ENCODE measurements around the gene DBNL. TPM values are rescaled to one million over a fixed set of nuclear protein-coding genes. Genes with fewer than 3 reads are reported as not detected.

The DBNL gene
- total RNA-seq, 3 donors from 2014 or later (not counting 1 experiment from before 2014, with no cell fraction given), result 123 to 129 (median 129) TPM

GRCh38 chr7:44104860-44105771, 60.6 kb downstream of the DBNL start:
- peaks cover 20% of the 10 kb centered on the region for H3K4me1 ChIP-seq (ENCODE audit: control insufficient read depth, insufficient read depth, low read length)
- Mint-ChIP-seq H3K4me3 (peak overlapping the region; percentile 74), H3K4me1 (peaks cover 7 to 12% of the 10 kb centered on the region in 2 donors), H3K36me3 (no peaks in the 10 kb centered on the region), H3K27me3 (ENCODE audit: low read depth in 2 of 2) (peaks cover 0 to 14% of the 10 kb centered on the region in 2 donors), H3K9me3 (no peaks in the 10 kb centered on the region), H3K27ac (peak overlapping the region in 1 of 2 donors; percentile 27)
- intact Hi-C loops (cut with micrococcal nuclease), result no loop called here
- no peaks in the 10 kb centered on the region for H3K36me3 ChIP-seq (ENCODE audit: control insufficient read depth, insufficient read depth, low read length)
- no peaks in the 10 kb centered on the region for H3K9me3 ChIP-seq (ENCODE audit: control insufficient read depth, insufficient read depth, low read length)
- DNase-seq (peak in 1 of 2 donors; percentile 22), ATAC-seq (peak in 2 of 3 donors; percentile 7 to 19)
- TF ChIP-seq CTCF (IDR thresholded peaks at IDR 0.05), result no peak
- 55% methylated on average over 26 of the region's 28 CpGs for WGBS (ENCODE audit: insufficient coverage)
- no peak overlapping the region for H3K27ac ChIP-seq (ENCODE audit: low read length)
- peaks cover 4% of the 10 kb centered on the region for H3K27me3 ChIP-seq (ENCODE audit: control insufficient read depth, insufficient read depth, low read length)
- peak overlapping the region; percentile 24 for H3K4me3 ChIP-seq (ENCODE audit: low read length)

DNA sequence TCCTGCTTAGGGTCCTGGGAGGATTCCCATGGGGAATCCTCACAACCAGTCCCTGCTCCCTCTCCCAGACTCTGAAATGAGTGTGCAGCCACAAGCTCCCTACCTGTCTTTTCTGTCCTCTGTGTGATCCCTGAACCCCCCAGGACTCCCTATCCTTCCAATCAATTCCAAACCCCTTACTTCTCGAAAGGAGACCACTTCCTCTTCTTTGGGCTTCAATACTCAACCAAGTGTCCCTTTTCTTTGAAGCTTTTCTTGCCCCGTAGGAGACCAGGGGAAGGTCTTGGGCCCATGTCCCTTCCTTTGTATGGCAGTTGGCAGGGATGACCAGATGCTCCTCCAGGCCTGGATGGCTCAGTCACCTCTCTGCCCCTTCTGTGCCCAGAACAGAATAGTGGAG, 61.3 kb downstream of the DBNL start:
- peaks cover 7 to 12% of the 10 kb centered on the region in 2 donors for H3K4me1 Mint-ChIP-seq
- no peaks in the 10 kb centered on the region for H3K36me3 ChIP-seq (ENCODE audit: control insufficient read depth, insufficient read depth, low read length)
- DNase-seq, result no peak
- H3K9me3 Mint-ChIP-seq, result no peaks in the 10 kb centered on the region
- H3K27me3 Mint-ChIP-seq (ENCODE audit: low read depth in 2 of 2), result peaks cover 0 to 14% of the 10 kb centered on the region in 2 donors
- intact Hi-C loops (cut with micrococcal nuclease), result no loop called here
- peaks cover 20% of the 10 kb centered on the region for H3K4me1 ChIP-seq (ENCODE audit: control insufficient read depth, insufficient read depth, low read length)
- peaks cover 4% of the 10 kb centered on the region for H3K27me3 ChIP-seq (ENCODE audit: control insufficient read depth, insufficient read depth, low read length)
- no peaks in the 10 kb centered on the region for H3K9me3 ChIP-seq (ENCODE audit: control insufficient read depth, insufficient read depth, low read length)
- TF ChIP-seq CTCF (IDR thresholded peaks at IDR 0.05), result no peak
- H3K4me3 ChIP-seq (ENCODE audit: low read length), result no peak overlapping the region
- no peak overlapping the region for H3K27ac ChIP-seq (ENCODE audit: low read length)
- H3K36me3 Mint-ChIP-seq, result no peaks in the 10 kb centered on the region
- 54% methylated on average over 2 of the region's 2 CpGs for WGBS (ENCODE audit: insufficient coverage)
- peak overlapping the region; percentile 74 for H3K4me3 Mint-ChIP-seq
- no peak for ATAC-seq
- H3K27ac Mint-ChIP-seq, result peak overlapping the region in 1 of 2 donors; percentile 27

- no peak for TF ChIP-seq CTCF (IDR thresholded peaks at IDR 0.05)
- no peaks in the 10 kb centered on the region for H3K9me3 Mint-ChIP-seq
- Histone ChIP-seq H3K9me3 (ENCODE audit: control insufficient read depth, insufficient read depth, low read length) (no peaks in the 10 kb centered on the region), H3K4me1 (ENCODE audit: control insufficient read depth, insufficient read depth, low read length) (peaks cover 20% of the 10 kb centered on the region), H3K27ac (ENCODE audit: low read length) (no peak overlapping the region), H3K36me3 (ENCODE audit: control insufficient read depth, insufficient read depth, low read length) (no peaks in the 10 kb centered on the region), H3K27me3 (ENCODE audit: control insufficient read depth, insufficient read depth, low read length) (peaks cover 4% of the 10 kb centered on the region), H3K4me3 (ENCODE audit: low read length) (no peak overlapping the region)
- WGBS (ENCODE audit: insufficient coverage), result 84% methylated on average over 8 of the region's 10 CpGs
- peaks cover 7 to 12% of the 10 kb centered on the region in 2 donors for H3K4me1 Mint-ChIP-seq
- ATAC-seq, result no peak
- H3K27me3 Mint-ChIP-seq (ENCODE audit: low read depth in 2 of 2), result peaks cover 0 to 14% of the 10 kb centered on the region in 2 donors
- intact Hi-C loops (cut with micrococcal nuclease), result no loop called here
- H3K36me3 Mint-ChIP-seq, result no peaks in the 10 kb centered on the region
- H3K27ac Mint-ChIP-seq, result peak overlapping the region in 1 of 2 donors; percentile 27
- no peak overlapping the region for H3K4me3 Mint-ChIP-seq
- no peak for DNase-seq
These were observed 62.0 kb downstream of the DBNL start for GRCh38 chr7:44106311-44107065.

Measured in natural killer cell (primary cell).